HEK293 (cell line): ENCODE measurements around the gene ISYNA1.

Source experiments
- CTCF ChIA-PET: fragments of 350-600 bp; formaldehyde crosslinking; extraction: SDS; loops from one replicate; lab custom pipeline; 2021; ENCODE audit warnings: antibody characterized with exemption; lab: Yijun Ruan, JAX
- POLR2A ChIA-PET: fragments of 300-600 bp; formaldehyde crosslinking; extraction: SDS; loops from one replicate; lab custom pipeline; 2020; ENCODE audit warnings: antibody characterized with exemption, inconsistent platforms; lab: Yijun Ruan, JAX
- H3K27ac ChIP-seq: fragments of 200-500 bp; sonication (Bioruptor generic); 2 replicates; pipeline ENCODE4 v1.5.1; 2014; ENCODE audit warnings: low read depth, low read length, control low read depth, inconsistent platforms; ENCODE audit errors: extremely low read depth
- H3K36me3 ChIP-seq, 2 experiments: fragments of 200-500 bp in 1 of 2; sonication (Bioruptor generic) in 1 of 2; 1 replicate in 1 of 2; 2 replicates in 1 of 2; pipeline ENCODE4 v1.5.1; 2014 to 2017; ENCODE audit warnings: inconsistent platforms in 2 of 2, low read length in 2 of 2; ENCODE audit not compliant: control insufficient read depth in 2 of 2, insufficient read depth in 1 of 2
- H3K4me1 ChIP-seq: fragments of 200-500 bp; sonication (Bioruptor generic); 2 replicates; pipeline ENCODE4 v1.5.1; 2014; ENCODE audit warnings: mild to moderate bottlenecking, low read length, inconsistent platforms; ENCODE audit not compliant: control insufficient read depth, insufficient read depth
- H3K4me3 ChIP-seq: 2 replicates; pipeline ENCODE4 v1.5.1; 2011; ENCODE audit warnings: low read depth, mild to moderate bottlenecking, control low read depth, low read length, moderate library complexity
- H3K9me3 ChIP-seq: fragments of 200-500 bp; sonication (Bioruptor generic); 2 replicates; pipeline ENCODE4 v1.5.1; 2014; ENCODE audit warnings: low read depth, low read length, inconsistent platforms; ENCODE audit not compliant: control insufficient read depth, insufficient read depth
- IKZF3 ChIP-seq: fragments of 450-650 bp; IDR thresholded peaks from 2 replicates; pipeline ENCODE4 v1.5.0; 2018; ENCODE audit warnings: missing biosample characterization, mild to moderate bottlenecking, missing genetic modification characterization, moderate library complexity
- ZBTB8A ChIP-seq: fragments of 450-650 bp; formaldehyde crosslinking; IDR thresholded peaks from 2 replicates; pipeline ENCODE4 v1.5.1; 2016; ENCODE audit warnings: missing biosample characterization, missing genetic modification characterization
- ZNF112 ChIP-seq: fragments of 450-650 bp; formaldehyde crosslinking; IDR thresholded peaks from 2 replicates; pipeline ENCODE4 v1.5.0; 2017; ENCODE audit warnings: missing biosample characterization, missing genetic modification characterization
- ZNF19 ChIP-seq: fragments of 450-650 bp; formaldehyde crosslinking; IDR thresholded peaks from 2 replicates; pipeline ENCODE4; 2016; ENCODE audit warnings: missing biosample characterization, missing genetic modification characterization, low read depth
- ZNF600 ChIP-seq: fragments of 450-650 bp; formaldehyde crosslinking; IDR thresholded peaks from 2 replicates; pipeline ENCODE4 v1.5.1; 2016; ENCODE audit warnings: missing biosample characterization, missing genetic modification characterization
- ZNF785 ChIP-seq: fragments of 450-650 bp; formaldehyde crosslinking; IDR thresholded peaks from 2 replicates; pipeline ENCODE4 v1.5.1; 2016; ENCODE audit warnings: missing biosample characterization, missing genetic modification characterization
- ZXDB ChIP-seq: fragments of 450-650 bp; formaldehyde crosslinking; IDR thresholded peaks from 2 replicates; pipeline ENCODE4 v1.5.1; 2016; ENCODE audit warnings: missing biosample characterization, missing genetic modification characterization
- TF ChIP-seq, protein P1 (sequence below): fragments of 450-650 bp; formaldehyde crosslinking; IDR thresholded peaks from 2 replicates; pipeline ENCODE4 v1.5.1; 2017; ENCODE audit warnings: missing biosample characterization, mild to moderate bottlenecking, missing genetic modification characterization, moderate library complexity
- TF ChIP-seq, protein P2 (sequence below): sonication (generic); formaldehyde crosslinking; IDR thresholded peaks from 2 replicates; pipeline ENCODE4 v1.8.1; 2022; ENCODE audit warnings: mild to moderate bottlenecking, moderate library complexity, missing genetic modification reagents
- TF ChIP-seq, protein P3 (sequence below): fragments of 450-650 bp; formaldehyde crosslinking; IDR thresholded peaks from 2 replicates; pipeline ENCODE4 v1.5.1; 2016; ENCODE audit warnings: missing biosample characterization, missing genetic modification characterization
- TF ChIP-seq, protein P4 (sequence below): fragments of 450-650 bp; formaldehyde crosslinking; conservative IDR thresholded peaks from 2 replicates; pipeline ENCODE4 v1.5.1; 2016; ENCODE audit warnings: low read depth, missing biosample characterization, missing genetic modification characterization

ISYNA1 gene

DNA sequence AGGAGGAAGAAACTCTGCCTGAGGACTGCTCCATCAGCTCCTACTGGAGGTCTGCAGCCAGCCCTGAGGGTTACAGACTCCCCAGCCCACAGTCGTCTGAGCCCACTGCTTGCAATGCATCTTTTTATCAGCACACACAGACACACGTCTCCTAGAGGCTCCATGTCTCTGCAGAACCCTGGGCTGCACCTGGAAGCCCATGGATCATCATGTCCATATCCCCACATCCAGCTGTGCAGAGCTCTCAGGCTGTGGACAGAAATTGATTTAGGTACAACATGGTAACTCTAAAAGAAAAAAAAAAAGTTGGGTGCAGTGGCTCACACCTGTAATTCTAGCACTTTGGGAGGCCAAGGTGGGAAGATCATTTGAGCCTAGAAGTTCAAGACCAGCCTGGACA, 32.9 kb upstream of the ISYNA1 start (continued):
- TF ChIP-seq ZNF112 (tag by site-specific recombination) (no peak), ZNF785 (tag by site-specific recombination) (no peak), IKZF3 (tag by site-specific recombination) (no peak), ZXDB (tag by site-specific recombination) (no peak)
- TF ChIP-seq, protein P1, sequence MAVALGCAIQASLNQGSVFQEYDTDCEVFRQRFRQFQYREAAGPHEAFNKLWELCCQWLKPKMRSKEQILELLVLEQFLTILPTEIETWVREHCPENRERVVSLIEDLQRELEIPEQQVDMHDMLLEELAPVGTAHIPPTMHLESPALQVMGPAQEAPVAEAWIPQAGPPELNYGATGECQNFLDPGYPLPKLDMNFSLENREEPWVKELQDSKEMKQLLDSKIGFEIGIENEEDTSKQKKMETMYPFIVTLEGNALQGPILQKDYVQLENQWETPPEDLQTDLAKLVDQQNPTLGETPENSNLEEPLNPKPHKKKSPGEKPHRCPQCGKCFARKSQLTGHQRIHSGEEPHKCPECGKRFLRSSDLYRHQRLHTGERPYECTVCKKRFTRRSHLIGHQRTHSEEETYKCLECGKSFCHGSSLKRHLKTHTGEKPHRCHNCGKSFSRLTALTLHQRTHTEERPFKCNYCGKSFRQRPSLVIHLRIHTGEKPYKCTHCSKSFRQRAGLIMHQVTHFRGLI (tag by site-specific recombination) = no peak

- no peaks in the 10 kb centered on the region for H3K36me3 ChIP-seq
- H3K4me3 ChIP-seq = no peak overlapping the region
- ChIA-PET POLR2A (no interaction called here), CTCF (interaction anchor here (0.5 to 3.0 kb wide), 36 partner anchors 8 to 518 kb away, joined by 3 to 18 read pairs (median 4); partner anchors contain the start of genes REX1BD and UBA52)
- no peaks in the 10 kb centered on the region for H3K9me3 ChIP-seq
- H3K27ac ChIP-seq = no peak overlapping the region
- peaks cover 4% of the 10 kb centered on the region; the same call in 1 of the 2 replicates for H3K4me1 ChIP-seq
- TF ChIP-seq, protein P1 (tag by site-specific recombination) = no peak
- TF ChIP-seq, protein P2, sequence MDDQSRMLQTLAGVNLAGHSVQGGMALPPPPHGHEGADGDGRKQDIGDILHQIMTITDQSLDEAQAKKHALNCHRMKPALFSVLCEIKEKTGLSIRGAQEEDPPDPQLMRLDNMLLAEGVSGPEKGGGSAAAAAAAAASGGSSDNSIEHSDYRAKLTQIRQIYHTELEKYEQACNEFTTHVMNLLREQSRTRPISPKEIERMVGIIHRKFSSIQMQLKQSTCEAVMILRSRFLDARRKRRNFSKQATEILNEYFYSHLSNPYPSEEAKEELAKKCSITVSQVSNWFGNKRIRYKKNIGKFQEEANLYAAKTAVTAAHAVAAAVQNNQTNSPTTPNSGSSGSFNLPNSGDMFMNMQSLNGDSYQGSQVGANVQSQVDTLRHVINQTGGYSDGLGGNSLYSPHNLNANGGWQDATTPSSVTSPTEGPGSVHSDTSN (CRISPR knock-in tag) = peak; percentile 48; the same call in 1 of the 2 replicates
- no peak for TF ChIP-seq ZNF19 (tag by site-specific recombination)
- TF ChIP-seq, protein P3, sequence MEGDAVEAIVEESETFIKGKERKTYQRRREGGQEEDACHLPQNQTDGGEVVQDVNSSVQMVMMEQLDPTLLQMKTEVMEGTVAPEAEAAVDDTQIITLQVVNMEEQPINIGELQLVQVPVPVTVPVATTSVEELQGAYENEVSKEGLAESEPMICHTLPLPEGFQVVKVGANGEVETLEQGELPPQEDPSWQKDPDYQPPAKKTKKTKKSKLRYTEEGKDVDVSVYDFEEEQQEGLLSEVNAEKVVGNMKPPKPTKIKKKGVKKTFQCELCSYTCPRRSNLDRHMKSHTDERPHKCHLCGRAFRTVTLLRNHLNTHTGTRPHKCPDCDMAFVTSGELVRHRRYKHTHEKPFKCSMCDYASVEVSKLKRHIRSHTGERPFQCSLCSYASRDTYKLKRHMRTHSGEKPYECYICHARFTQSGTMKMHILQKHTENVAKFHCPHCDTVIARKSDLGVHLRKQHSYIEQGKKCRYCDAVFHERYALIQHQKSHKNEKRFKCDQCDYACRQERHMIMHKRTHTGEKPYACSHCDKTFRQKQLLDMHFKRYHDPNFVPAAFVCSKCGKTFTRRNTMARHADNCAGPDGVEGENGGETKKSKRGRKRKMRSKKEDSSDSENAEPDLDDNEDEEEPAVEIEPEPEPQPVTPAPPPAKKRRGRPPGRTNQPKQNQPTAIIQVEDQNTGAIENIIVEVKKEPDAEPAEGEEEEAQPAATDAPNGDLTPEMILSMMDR (tag by site-specific recombination) = peak; percentile 86
- TF ChIP-seq IKZF3 (tag by site-specific recombination) = peak; percentile 17; the same call in 1 of the 2 replicates
- peak; percentile 69 for TF ChIP-seq ZNF600 (tag by site-specific recombination)
- TF ChIP-seq ZBTB8A (tag by site-specific recombination) = peak; percentile 42; the same call in 1 of the 2 replicates
- TF ChIP-seq ZXDB (tag by site-specific recombination) = peak; percentile 16; the same call in 1 of the 2 replicates
- TF ChIP-seq, protein P4, sequence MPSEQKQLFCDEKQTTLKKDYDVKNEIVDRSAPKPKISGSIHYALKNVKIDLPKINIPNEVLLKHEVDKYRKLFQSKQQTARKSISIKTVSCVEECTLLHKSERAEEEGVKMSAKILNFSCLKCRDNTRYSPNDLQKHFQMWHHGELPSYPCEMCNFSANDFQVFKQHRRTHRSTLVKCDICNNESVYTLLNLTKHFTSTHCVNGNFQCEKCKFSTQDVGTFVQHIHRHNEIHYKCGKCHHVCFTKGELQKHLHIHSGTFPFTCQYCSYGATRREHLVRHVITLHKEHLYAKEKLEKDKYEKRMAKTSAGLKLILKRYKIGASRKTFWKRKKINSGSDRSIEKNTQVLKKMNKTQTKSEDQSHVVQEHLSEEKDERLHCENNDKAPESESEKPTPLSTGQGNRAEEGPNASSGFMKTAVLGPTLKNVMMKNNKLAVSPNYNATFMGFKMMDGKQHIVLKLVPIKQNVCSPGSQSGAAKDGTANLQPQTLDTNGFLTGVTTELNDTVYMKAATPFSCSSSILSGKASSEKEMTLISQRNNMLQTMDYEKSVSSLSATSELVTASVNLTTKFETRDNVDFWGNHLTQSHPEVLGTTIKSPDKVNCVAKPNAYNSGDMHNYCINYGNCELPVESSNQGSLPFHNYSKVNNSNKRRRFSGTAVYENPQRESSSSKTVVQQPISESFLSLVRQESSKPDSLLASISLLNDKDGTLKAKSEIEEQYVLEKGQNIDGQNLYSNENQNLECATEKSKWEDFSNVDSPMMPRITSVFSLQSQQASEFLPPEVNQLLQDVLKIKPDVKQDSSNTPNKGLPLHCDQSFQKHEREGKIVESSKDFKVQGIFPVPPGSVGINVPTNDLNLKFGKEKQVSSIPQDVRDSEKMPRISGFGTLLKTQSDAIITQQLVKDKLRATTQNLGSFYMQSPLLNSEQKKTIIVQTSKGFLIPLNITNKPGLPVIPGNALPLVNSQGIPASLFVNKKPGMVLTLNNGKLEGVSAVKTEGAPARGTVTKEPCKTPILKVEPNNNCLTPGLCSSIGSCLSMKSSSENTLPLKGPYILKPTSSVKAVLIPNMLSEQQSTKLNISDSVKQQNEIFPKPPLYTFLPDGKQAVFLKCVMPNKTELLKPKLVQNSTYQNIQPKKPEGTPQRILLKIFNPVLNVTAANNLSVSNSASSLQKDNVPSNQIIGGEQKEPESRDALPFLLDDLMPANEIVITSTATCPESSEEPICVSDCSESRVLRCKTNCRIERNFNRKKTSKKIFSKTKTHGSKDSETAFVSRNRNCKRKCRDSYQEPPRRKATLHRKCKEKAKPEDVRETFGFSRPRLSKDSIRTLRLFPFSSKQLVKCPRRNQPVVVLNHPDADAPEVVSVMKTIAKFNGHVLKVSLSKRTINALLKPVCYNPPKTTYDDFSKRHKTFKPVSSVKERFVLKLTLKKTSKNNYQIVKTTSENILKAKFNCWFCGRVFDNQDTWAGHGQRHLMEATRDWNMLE = no peak
These were observed 31.3 kb upstream of the ISYNA1 start for GRCh38 chr19:18469069-18469846.
